Measurements from ENCODE around the gene KCTD3.

KCTD3 gene

DNA sequence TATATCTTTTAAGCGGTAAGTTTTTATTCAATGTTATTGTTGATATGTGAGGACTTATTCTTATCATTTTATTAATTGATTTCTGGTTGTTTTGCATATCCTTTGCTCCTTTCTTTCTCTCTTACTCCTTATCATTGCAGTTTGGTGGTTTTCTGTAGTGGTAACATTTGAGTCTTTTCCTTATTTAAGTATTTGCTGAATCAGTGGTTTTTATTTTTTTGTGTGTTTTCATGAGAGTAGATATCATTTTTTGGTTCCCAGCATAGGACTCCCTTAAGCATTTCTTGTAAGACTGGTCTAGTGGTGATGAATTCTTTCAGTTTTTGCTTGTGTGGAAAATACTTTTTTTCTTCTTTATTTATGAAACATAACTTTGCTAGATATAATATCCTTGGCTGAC lies 12.2 kb upstream of the KCTD3 start:
- in situ Hi-C loops (cut with HindIII; ENCODE audit: low sequenced_read_pairs) = no loop called here

DNA sequence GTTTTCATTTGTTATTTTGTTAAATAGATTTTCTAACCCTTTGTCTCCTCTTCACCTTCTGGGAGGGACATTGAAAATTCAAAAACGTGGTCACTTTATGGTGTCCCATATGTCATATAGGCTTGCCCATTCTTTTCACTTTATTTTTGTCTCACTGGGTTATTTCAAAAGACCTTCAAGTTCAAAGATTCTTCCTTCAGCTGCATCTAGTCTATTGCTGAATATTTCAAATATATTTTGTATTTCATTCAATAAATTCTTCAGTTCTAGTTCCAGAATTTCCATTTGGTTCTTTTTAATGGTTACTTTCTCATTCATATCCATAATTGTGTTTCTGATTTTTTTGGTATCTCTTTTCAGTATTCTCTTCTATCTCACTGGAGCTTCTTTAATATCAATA lies 11.6 kb upstream of the KCTD3 start:
- in situ Hi-C loops (cut with HindIII; ENCODE audit: low sequenced_read_pairs) = no loop called here

DNA sequence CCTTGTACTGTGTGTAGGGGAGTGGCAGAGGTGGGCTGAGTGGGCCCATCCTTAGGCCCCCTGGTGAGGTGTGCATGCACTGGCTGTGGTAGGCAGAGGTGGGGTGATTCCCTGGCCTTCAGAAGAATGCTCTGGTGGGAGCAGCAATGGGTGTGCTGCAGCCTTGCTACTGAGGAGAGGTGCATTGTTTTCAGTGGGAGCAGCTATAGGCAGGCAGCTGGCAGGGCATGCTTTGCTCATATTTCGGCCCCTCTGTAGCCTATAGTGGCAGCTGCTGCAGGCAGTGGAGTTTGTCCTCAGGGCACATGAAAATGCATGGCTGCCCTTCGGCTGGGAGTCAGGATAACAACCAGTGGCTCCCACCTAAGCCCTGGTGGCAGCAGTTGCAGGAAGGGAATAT lies 10.1 kb upstream of the KCTD3 start:
- in situ Hi-C loops (cut with HindIII; ENCODE audit: low sequenced_read_pairs) = no loop called here

DNA sequence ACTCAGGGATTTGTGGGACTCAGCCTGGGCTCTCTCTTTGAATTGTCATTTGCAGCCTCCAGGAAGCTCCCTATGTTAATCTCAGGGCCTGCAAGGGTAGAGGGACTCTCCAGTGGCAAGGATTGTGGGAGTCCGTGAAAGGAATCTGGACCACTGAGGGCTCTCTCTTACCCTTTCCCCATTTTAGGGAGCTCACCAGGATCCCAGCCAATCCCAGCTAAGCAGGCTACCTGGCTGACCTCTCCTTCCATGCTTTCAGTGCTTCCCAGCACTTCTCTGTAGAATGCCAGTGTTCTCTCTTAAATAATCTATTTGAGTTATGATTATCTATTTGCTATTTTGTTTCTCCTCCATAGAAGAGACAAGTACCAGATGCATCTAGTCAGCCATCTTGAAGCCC lies 9.6 kb upstream of the KCTD3 start:
- in situ Hi-C loops (cut with HindIII; ENCODE audit: low sequenced_read_pairs) = no loop called here

DNA sequence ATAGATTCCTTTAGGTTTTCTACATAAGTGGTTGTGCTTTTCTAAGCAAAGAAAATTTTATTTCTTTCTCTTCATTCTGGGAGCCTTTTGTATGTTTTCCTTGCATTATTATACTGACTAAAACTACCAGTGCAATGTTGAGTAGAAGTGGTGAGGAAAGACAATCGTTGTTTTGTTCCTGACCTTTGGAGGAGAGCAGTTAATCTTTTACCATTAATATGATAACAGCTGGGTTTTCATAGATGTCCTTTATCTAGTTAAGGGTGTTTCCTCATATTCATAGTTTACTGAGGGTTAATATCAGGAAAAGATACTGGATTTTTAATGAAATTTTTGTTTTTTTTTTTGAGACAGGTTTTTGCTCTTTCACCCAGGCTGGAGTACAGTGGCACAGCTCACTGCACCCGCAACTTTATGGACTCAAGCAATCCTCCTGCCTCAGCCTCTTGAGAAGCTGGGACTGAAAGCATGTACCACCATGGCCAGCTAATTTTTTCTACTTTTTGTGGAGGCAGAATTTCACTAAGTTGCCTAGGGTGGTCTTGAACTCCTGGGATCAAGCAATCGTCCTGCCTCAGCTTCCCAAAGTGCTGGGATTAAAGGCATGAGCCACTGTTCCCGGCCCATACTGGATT lies 9.0 kb upstream of the KCTD3 start:
- in situ Hi-C loops (cut with HindIII; ENCODE audit: low sequenced_read_pairs) = no loop called here

DNA sequence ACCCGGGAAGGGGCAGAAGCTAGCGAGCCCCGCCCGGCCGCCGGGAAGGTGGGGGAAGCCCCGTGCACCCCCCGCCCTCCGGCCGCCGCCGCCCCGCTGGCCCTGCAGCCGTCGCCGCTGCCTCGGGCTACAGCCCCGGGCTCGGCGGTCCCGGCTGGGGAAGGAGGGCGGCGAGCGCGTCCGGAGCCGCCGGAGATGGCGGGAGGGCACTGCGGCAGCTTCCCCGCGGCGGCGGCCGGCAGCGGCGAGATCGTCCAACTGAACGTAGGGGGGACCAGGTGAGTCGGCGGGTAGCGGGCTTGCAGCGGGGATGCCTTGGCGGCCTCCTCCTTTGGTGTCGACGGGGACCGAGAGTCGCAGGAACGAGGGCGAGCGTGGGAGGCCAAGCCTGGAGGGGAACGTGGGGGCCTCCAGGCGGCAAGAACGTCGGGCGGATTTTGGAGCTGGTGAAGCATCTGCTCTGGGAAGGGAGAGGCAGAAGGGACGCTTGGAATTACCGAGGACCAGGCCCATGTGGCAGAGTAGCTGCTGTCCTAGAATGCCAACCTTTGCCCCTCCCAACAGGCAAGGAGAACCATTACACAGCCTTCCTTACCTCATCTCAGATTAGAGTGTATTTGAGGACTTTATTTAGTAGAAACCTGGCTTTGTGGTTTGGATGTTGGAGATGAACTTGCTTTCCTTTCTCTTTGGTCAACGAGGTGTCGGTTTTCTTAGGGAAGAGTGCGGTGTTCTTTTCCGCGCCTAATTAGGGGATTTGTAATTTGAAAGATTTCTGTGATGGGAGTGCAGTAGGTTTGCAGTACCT lies 591 bp downstream of the KCTD3 start:
- in situ Hi-C loops (cut with HindIII; ENCODE audit: low sequenced_read_pairs) = no loop called here

DNA sequence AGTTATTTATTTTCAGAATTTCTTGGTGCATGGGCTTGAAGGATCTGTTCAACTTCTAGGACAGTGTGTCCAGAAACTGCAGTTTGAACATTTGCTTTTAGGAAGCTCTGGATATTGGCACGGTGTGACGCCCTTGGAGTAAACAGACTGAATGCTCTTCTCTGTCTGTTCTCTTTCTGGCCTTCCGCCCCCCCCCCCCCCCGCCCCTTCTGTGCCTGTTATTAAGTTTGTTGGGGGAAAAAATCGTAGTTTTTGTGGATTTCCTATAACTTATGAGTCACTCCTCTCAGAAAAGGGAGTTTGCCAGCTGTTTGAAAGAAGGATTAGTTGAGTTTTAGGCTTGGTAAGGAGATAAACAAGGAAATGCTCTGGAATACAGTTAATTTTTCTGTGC lies 1.2 kb downstream of the KCTD3 start:
- in situ Hi-C loops (cut with HindIII; ENCODE audit: low sequenced_read_pairs) = no loop called here

DNA sequence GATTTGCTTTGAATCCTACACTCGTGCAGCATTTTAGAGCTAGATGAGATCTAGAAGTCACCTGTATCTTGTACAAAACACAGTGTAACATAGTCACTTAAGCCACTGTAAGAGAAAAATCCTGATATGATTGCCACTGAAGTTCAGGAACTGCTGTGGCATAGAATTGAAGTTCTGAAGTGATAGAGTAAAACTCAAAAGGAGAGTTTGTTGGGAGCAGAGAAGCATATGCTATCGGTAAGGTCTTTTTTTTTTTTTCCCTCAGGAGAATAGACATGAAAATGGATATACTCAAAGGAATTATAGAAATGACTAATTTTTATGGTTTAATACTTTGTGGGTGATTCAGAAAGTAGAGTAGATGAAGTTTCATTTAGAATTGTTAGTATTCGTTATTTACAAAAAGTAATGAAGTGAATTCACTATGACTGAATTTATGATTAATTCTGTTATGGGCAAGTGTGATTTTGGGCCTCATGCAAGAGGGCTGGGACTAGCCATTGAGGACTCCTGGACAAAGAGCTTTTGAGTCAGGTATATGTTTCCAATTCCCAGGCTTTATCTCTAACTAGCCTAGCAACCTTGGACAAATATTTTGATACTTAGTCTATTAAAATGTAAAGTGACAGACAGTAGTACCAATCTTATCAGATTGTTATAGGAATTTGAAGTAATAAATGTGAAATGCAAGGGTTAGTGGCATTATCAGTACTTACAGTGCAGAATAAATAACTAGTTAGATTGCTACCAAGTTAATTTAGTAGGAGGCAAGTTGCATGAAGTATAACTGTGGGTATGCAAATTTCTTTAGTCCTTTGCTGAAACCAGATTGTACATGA lies 3.1 kb downstream of the KCTD3 start:
- in situ Hi-C loops (cut with HindIII; ENCODE audit: low sequenced_read_pairs) = no loop called here

DNA sequence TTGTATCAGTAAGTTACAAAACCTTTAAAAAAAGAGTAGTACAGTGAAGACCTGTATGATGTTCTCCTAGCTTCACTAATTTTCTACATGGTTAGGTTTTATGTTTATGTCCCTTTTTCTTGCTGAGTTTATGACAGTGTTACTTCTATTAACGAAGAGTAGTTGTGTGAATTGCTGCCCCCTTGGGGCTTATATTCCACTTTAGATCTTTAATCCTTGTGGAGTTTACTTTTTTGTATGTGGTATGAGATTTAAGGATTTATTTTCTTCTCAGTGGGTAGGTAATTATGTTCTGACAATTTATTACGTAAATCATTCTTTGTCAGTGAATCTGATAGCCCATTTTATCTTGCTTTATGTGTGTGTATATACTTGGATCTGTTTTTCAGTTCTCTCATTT lies 14.8 kb downstream of the KCTD3 start:
- in situ Hi-C loops (cut with HindIII; ENCODE audit: low sequenced_read_pairs) = no loop called here

DNA sequence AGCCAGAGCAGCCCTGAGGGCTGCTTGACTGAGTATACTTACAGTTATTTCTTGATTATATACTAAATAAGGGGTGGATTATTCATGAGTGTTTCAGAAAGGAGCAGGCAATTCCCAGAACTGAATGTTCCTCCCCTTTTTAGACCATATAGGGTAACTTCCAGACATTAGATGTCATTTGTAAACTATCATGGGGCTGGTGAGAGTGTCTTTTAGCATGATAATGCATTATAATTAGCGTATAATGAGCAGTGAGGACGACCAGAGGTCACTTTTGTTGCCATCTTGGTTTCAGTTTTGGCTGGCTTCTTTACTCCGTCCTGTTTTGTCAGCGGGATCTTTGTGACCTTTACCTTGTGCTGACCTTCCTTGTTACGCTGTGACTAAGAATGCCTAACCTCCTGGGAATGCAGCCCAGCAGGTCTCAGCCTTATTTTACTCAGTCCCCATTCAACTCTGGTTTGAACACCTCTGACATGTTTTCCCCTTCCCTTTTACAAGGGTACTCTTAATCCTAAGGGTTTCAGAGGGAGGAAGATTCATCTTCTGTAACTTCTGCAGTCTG lies 16.2 kb downstream of the KCTD3 start:
- in situ Hi-C loops (cut with HindIII; ENCODE audit: low sequenced_read_pairs) = no loop called here

DNA sequence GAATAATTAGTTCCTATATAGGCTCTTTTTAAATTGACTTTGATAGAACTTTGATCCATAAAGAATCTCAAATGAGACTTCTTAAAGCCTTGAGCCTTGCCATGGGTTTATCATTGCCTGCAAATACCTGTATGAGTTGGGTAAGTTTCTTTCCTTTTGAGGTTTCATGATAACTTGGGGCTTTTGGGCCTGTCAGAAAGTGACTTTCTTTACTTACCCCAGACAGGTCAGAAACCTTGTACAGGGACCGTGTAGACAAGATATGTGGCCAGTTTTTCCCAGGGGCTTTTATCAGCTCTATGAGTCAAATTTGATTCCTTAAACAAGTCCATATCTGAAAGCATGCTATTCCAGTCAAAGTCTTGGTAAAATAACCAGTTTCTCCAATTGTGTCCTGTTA lies 17.3 kb downstream of the KCTD3 start:
- in situ Hi-C loops (cut with HindIII; ENCODE audit: low sequenced_read_pairs) = no loop called here

DNA sequence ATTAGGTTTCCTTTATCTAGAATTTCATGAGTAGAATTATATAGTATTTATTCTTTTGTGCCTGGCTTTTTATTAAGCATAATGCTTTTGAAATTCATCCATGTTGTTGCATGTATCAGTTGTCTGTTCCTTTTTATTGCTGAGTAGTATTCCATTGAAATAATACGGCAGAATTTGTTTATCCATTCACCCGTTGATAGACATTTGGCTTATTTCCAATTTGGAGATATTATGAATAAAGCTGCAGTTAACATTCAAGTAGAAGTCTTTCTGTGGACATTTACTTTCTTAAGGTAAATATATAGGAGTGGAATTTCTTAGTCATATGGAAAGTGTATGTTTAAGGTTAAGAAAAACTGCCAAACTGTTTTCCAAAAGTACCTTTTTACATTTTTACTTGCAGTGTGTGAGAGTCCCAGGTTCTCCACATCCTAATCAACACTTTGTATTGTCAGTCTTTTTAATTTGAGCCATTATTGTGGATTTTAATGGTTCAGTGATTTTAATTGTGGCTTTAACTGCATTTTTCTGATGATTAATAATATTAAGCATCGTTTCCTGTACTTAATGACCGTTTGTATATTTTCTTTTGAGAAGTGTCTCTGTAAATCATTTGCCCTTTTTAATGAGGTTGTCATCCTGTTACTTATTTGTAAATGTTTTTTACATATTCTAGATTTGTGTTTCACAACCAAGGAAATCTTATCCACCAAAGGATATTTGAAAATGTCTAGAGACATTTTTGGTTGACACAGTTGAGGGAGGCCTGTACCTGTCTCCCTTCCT lies 22.7 kb downstream of the KCTD3 start:
- in situ Hi-C loops (cut with HindIII; ENCODE audit: low sequenced_read_pairs) = no loop called here

DNA sequence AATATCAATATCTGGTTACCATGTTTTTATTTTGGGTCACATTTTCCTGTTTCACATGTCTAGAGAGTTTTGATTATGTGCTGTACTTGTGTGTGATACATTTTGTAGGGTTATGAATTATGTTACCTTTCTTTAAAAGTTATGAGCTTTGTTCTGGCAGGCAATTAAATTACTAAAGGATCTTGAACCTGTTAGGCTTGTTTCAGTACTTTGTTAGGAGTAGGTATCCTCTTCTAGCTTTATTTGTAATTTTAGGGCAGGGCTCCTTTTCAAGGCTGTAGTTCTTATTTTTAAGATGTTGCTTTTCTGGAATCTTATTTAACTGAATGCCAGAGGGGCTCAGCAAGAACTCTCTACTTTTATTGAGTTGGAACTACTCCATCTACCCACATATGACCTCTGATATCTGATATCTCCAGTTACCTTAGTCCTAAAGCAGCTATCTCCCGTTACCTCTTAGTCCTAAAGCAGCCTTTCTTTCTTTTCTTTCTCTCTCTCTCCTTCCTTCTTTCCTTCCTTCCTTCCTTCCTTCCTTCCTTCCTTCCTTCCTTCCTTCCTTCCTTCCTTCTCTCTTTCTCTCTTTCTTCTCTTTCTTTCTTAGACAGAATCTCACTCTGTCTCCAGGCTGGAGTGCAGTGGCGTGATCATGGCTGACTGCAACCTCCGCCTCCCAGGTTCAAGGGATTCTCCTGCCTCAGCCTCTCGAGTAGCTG lies 23.8 kb downstream of the KCTD3 start:
- in situ Hi-C loops (cut with HindIII; ENCODE audit: low sequenced_read_pairs) = no loop called here

DNA sequence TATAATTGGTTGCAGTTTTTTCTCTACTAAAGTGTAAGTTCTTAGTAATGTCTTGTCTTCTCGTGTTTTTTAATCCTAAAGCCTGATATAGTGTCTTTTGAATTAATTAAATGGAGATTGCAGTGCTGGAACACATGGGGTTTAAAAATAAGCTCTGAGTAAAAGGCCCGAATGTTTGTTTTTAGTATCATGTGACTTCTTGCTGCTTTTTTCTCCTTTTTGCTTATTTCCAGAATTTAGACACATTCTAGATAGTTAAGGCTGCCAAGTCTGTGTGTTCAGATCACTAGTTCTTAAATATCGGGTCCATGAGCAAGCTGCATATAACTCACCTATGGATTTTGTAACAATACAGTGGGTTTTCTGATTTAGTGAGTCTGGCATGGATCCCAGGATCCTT lies 27.5 kb downstream of the KCTD3 start:
- in situ Hi-C loops (cut with HindIII; ENCODE audit: low sequenced_read_pairs) = no loop called here

DNA sequence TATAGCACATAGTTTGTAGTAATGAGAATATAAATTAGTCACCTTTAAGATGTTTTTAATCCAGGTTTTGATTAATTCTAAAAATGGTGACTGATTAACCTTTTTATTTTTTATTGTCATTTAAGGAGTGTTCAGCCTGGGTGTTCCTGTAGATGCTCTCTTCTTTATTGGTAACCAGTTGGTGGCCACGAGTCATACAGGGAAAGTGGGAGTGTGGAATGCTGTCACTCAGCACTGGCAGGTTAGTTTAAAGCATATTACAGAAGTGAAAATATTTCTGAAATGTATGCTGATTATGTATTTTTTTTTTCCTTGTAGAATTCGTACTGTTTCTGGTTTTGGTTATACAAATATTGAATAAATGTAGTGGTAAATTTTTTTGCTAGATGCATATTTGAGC lies 28.1 kb downstream of the KCTD3 start:
- in situ Hi-C loops (cut with HindIII; ENCODE audit: low sequenced_read_pairs) = no loop called here

DNA sequence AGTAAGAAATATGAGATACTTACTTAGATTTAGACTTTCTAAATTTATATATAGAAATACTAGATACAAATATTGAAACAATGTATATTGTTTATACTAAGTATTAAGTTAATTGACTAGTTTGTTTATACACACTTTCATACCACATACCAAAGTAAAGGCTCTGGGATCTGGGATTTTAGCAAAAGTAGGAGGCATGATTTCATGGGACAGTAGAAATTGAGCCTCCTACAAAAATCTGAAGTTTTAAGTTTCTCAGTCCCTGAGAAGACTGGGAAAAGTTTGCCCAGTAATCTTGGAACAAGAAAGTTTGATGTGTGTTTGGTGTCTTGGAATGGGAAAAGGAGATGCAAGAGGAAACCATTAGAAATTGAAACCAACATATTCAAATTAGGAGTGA lies 30.9 kb downstream of the KCTD3 start:
- in situ Hi-C loops (cut with HindIII; ENCODE audit: low sequenced_read_pairs) = no loop called here

DNA sequence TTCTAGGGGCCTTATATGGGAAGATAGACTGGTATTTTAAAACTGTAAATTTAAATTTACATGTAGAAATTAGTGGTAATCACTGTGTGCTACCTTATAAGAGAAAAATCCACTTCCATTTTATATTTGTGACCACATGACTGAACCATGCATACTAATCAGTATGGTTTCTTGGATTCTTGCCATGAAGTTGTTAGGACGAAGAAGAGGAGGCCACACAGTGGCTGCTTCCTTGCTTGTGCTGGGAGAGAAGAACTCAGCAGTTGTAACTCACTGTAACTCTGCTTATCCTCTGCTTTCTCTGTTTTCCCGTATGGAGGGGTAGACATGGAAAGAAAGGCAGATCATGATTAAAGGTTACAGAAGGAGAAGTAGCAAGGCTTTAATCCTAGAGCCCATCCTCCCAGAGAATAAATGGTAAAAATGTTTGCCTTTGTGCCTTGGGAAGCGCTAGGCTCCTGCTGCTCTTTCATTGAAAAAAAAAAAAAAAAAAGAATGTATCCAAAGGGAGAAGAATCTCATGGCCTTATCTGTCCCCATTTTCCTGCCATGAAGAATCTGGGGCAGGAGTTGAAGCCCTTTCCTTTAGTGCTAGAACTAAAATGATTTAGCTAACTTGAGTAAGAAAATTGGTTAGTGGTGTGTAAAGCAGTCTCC lies 32.4 kb downstream of the KCTD3 start:
- in situ Hi-C loops (cut with HindIII; ENCODE audit: low sequenced_read_pairs) = no loop called here

DNA sequence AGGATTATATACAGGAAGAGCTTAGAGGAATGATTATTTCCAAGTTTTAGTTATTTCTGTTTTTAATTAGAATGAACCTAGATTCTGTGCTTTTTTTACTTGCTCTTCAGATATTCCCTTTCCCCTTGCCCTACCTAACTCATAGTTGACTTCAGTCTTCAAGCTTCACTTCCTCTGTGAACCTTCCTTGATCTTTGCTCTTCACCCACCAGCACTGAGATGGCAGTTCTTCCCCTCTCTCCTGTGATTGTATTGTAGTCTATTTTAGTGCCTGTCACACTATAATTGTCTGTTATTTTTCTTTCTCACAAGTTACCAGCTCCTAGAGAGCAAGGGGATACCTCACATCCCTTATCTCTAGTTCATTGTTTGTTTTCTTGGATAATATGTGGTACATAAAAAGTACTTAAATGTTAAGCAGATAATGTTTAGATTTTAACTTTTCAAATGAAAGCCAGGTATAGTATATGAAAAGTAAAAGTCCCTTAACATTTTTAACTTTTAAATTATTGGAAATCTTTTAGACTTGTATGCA lies 33.2 kb downstream of the KCTD3 start:
- in situ Hi-C loops (cut with HindIII; ENCODE audit: low sequenced_read_pairs) = no loop called here

DNA sequence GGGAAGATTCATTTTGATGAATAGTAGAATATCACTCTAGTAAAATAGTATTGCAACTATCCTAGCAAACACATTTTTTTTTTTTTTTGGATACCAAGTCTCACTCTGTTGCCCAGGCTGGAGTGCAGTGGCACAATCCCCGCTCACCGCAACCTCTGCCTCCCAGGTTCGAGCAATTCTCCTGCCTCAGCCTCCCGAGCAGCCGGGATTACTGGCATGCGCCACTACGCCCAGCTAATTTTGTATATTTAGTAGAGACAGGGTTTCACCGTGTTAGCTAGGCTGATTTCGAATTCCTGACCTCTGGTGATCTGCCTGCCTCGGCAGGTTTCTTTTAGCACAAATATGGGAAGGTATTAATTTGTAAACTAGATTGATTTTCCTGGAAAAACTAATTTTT lies 33.8 kb downstream of the KCTD3 start:
- in situ Hi-C loops (cut with HindIII; ENCODE audit: low sequenced_read_pairs) = no loop called here
